GM18867 (cell line): ENCODE measurements around the gene TPO.

Experiments used
- ATAC-seq: cut with Tn5 transposase; IDR thresholded peaks from one replicate; pipeline ENCODE4 v1.9.1; 2021; ENCODE audit warnings: mild to moderate bottlenecking, moderate library complexity; ENCODE audit not compliant: unreplicated experiment

The TPO gene

GRCh38 chr2:1446301-1446700 is 33.0 kb downstream of the TPO start:
- ATAC-seq, result no peak

GRCh38 chr2:1448009-1448408 is 34.7 kb downstream of the TPO start:
- no peak for ATAC-seq

GRCh38 chr2:1450915-1451314 is 37.7 kb downstream of the TPO start:
- ATAC-seq, result no peak

GRCh38 chr2:1451422-1451821 is 38.2 kb downstream of the TPO start:
- ATAC-seq, result no peak

- no peak for ATAC-seq
Measured at GRCh38 chr2:1453561-1453960, 40.3 kb downstream of the TPO start.

GRCh38 chr2:1454346-1454745 is 41.1 kb downstream of the TPO start:
- no peak for ATAC-seq

GRCh38 chr2:1455466-1455865 is 42.2 kb downstream of the TPO start:
- ATAC-seq, result no peak

GRCh38 chr2:1458432-1458831 is 45.2 kb downstream of the TPO start:
- ATAC-seq, result no peak

GRCh38 chr2:1459727-1460126 is 46.5 kb downstream of the TPO start:
- no peak for ATAC-seq

GRCh38 chr2:1460851-1461418 is 47.7 kb downstream of the TPO start:
- ATAC-seq, result no peak

GRCh38 chr2:1461507-1462390 is 48.5 kb downstream of the TPO start:
- no peak for ATAC-seq

- no peak for ATAC-seq
Measured at GRCh38 chr2:1462994-1463393, 49.7 kb downstream of the TPO start.

- ATAC-seq, result no peak
Measured at GRCh38 chr2:1472350-1472749, 59.1 kb downstream of the TPO start.

GRCh38 chr2:1476617-1477195 is 63.4 kb downstream of the TPO start:
- ATAC-seq, result no peak

GRCh38 chr2:1477196-1478040 is 64.2 kb downstream of the TPO start:
- no peak for ATAC-seq

- no peak for ATAC-seq
Measured at GRCh38 chr2:1478311-1479305, 65.3 kb downstream of the TPO start.

GRCh38 chr2:1479346-1479745 is 66.1 kb downstream of the TPO start:
- ATAC-seq, result no peak

GRCh38 chr2:1480671-1481076 is 67.4 kb downstream of the TPO start:
- ATAC-seq, result no peak

GRCh38 chr2:1481406-1482252 is 68.4 kb downstream of the TPO start:
- ATAC-seq, result no peak
